ENCODE measurements around the gene CES3.

Gene CES3

GRCh38 chr16:67006930-67007658 lies 46.0 kb downstream of the CES3 start:
- DNase-seq (ENCODE audit: low read depth, low spot score), result no peak

- no peak for DNase-seq (ENCODE audit: low read depth, low spot score)
These were observed 48.1 kb downstream of the CES3 start for GRCh38 chr16:67009158-67009557.

DNA sequence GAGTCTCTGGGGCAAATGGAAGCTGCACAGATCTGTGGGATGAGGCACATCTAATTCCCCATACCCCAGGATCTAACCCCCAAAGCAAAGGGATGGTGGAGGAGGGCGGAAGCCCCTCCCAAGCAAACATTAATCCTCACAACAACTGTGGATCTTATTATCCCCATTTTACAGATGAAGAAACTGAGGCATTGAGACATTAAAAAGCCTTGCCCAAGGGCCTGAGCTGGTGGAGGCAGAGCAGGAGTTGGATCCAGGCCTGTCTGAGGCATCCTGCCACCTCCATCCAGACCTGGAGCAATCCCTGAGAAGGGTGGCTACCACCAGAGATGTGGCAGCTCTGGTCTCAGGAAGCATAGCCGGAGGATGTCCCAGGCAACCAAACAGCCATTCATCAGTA lies 50.2 kb downstream of the CES3 start:
- no peak for DNase-seq (ENCODE audit: low read depth, low spot score)

DNA sequence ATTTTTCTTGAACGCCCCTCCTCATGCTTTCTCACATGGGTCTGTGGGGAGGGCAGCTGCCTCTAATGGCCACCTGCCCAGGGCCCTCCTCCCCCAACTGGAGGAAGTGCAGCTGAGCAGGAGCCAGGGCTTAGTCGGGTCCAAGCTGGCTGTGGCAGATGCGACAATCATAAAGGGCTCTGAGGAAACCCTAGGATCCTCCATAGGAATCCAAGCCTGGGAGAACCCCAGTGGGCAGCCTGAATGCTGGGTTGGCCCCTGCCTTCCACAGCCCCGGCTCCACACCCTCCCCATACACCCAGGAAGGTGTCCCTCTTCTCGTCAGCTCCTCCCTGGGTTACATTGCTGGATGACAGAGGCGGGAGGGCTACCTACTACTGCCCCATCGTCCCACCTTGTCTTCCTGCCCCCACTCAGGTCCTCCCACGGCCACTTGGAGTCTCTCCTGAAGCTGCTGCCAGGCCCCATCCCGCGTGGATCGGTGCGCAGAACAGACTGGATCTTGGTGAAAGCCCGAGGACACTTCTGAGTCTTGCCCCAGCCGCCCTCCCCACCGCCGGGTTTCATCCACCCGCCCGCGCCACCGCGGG lies 52.3 kb downstream of the CES3 start:
- DNase-seq (ENCODE audit: low read depth, low spot score), result no peak

- DNase-seq (ENCODE audit: low read depth, low spot score), result peak; percentile 49
These were observed 53.0 kb downstream of the CES3 start for GRCh38 chr16:67013823-67014633.

- no peak for DNase-seq (ENCODE audit: low read depth, low spot score)
These were observed 53.7 kb downstream of the CES3 start for GRCh38 chr16:67014634-67015312.

DNA sequence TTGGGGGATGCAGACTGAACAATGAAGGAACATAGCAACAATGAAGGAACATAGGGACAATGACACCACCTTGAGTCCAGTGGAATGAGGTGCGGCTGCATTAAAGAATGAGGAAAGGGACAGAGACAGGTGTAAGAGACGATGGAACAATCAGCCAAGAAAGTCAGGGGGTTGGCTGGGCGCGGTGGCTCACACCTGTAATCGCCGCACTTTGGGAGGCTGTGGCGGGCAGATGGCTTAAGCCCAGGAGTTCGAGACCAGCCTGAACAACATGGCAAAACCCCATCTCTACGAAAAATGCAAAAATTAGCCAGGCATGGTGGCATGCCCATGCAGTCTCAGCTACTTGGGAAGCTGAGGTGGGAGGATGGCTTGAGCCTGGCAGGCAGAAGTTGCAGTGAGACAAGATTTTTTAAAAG lies 54.3 kb downstream of the CES3 start:
- DNase-seq (ENCODE audit: low read depth, low spot score), result no peak

GRCh38 chr16:67016143-67016542 lies 55.1 kb downstream of the CES3 start:
- DNase-seq (ENCODE audit: low read depth, low spot score), result no peak

DNA sequence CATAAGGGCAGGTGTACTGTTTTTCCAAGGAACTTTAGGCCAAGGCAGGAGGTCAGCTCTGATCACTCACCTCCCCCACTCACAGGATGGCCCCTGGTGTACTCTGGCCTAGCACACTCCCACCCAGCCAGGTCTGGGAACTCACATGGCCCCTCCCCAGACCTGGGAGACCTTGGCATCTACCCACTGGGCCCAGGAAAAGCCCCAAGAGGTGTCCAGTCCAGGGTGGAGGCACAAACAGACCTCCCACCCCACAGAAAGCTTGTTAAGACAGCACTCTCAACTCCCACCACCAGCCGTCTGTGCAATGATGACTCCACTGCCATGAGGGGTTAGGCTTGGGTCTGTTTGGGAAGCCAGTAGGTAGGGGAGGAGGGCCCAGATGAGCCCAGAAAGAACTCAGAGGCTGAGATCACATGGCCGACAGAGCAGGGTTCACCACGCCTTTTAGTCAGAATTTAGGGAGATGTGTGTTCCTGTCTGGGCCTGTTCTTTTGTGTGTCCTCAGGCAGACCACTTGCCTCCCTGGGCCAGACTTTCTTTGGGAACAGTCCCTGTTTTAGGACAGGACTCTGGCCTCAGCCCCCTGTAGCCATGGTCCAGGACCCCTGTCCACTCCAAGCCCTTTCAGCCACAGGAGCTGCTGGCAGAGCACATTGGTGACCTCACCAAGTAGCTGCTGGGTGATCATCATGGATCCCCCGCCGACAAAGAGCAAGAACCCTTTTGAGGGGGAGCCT lies 55.8 kb downstream of the CES3 start:
- no peak for DNase-seq (ENCODE audit: low read depth, low spot score)

GRCh38 chr16:67017421-67017750 lies 56.3 kb downstream of the CES3 start:
- no peak for DNase-seq (ENCODE audit: low read depth, low spot score)

DNA sequence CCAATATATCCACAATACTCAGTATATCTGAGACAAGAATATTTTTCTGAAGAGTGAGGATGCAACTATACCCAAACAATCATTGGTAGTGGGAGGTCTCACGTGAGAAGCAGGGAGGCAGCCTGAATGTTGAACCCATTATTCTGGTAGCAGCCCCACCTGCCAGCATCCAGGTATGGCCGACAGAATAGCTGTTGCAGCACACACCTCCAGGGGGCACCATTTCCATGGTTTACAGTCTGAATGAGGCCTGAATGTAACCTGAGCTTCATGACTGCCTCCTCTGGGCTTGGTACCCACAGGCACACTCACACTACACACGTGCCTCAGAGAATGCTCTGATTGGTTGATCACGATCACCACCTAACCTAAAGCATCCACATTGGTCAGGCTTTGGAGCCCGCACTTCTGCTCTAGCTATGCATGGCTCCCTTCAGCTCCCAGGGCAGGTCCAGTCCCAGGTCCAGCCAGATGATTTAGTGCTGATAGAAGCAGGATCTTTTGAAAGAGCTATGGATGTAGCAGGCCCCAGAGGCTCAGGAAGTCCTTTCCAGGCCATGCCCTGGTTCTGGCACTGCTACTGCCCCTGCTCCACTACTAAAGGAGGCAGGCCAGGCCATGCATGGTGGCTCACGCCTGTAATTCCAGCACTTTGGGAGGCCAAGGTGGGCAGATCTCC lies 56.9 kb downstream of the CES3 start:
- peak; percentile 70 for DNase-seq (ENCODE audit: low read depth, low spot score)

GRCh38 chr16:67019171-67019570 lies 58.1 kb downstream of the CES3 start:
- DNase-seq (ENCODE audit: low read depth, low spot score), result no peak

- no peak for DNase-seq (ENCODE audit: low read depth, low spot score)
These were observed 60.3 kb downstream of the CES3 start for GRCh38 chr16:67021321-67021720.

DNA sequence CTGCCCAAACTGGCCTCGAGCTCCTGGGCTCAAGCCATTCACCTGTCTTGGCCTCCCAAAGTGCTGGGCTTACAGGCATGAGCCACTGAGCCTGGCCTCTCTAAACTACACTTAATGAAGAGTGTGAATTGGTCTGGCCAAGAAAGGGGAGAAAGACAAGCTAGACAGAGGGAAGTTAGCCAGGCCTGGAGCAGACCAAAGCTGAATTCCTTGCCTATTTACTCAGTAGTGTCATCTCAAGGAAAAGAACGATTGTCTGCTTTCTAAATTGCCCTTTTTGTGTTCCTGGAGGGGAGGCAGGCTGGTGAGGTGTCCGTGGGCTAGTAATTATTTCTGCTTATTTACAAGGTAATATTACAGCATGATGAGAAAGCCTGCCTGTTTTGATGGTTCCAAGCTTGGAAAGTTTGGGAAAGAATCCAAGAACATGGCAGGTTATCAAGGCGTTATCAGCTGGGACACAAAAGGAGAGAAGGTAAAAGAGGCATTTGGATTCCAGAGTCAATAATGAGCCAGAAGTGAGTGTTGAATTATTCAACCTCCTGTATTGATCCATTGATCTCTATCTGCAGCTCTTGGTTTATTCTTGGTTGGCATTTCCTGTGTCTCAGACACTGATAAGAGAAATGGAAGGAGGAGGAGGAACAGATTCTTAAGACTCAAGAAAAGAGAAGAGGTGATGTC lies 61.6 kb downstream of the CES3 start:
- no peak for DNase-seq (ENCODE audit: low read depth, low spot score)

DNA sequence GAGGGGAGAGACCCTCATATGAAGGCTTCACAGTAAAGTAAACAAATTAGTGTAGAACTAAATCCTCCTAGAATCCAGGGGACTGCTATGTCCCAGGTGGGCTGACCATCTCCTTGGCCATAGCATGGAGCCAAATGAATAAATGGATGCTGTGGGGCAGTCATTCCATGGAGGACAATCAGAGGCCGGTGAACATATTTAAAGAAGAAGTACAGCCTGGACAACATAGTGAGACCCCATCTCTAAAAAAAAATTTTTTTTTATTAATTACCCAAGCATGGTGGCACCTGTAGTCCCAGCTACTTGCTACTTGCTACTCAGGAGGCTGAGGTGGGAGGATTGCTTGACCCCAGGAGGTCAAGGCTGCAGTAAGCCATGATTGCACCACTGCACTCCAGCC lies 62.6 kb downstream of the CES3 start:
- no peak for DNase-seq (ENCODE audit: low read depth, low spot score)

Measured in activated CD4-positive, CD25-positive, alpha-beta regulatory T cell treated with anti-CD3 and anti-CD28 coated beads, Interleukin-2, amount 50 U/mL, for 16 hours (primary cell).